GM12891 (cell line): ENCODE measurements around the gene EEF2K.

Experiments
- PAX5 ChIP-seq: IDR thresholded peaks from 2 replicates; pipeline ENCODE4 v1.6.1; 2011; ENCODE audit warnings: low read length, moderate library complexity, mild to moderate bottlenecking; ENCODE audit not compliant: insufficient read depth, severe bottlenecking
- POLR2A ChIP-seq: IDR thresholded peaks from 2 replicates; pipeline ENCODE4 v1.6.1; 2011; ENCODE audit warnings: low read depth, low read length, control low read depth
- POLR2AphosphoS5 ChIP-seq: IDR thresholded peaks from 2 replicates; pipeline ENCODE4 v1.6.1; 2011; ENCODE audit warnings: low read depth, low read length, control low read depth
- SPI1 ChIP-seq: IDR thresholded peaks from 2 replicates; pipeline ENCODE4 v1.6.1; 2011; ENCODE audit warnings: low read depth, low read length, control low read depth
- TAF1 ChIP-seq: IDR thresholded peaks from 2 replicates; pipeline ENCODE4 v1.6.1; 2011; ENCODE audit warnings: low read depth, low read length, control low read depth

DNA sequence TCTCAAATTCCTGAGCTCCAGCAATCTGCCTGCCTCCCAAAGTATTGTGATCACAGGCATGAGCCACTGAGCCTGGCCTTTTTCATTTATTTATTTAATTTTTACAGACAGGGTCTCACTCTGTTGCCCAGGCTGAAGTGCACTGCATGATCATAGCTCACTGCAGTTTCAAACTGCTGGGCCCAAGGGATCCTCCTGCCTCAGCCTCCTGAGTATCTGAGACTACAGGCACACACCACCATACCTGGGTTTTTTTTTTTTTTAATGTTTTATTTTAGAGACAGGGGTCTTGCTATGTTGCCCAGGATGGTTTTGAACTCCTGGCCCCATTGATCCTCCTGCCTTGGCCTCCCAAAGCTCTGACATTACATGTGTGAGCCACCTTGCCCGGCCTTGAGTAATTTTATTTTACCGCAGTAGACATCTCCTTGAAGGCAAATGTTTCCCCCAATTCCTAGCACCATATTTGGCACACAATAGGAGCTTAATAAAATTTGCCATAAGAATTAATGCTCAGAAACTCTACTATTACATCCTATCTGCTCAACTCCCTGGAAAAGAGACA is 1.9 kb upstream of the EEF2K start:
- TF ChIP-seq POLR2A: no peak
- TF ChIP-seq POLR2AphosphoS5: no peak
- no peak for TF ChIP-seq SPI1
- TF ChIP-seq TAF1: no peak
- TF ChIP-seq PAX5: no peak
